HAP-1 (cell line): ENCODE results near the gene CPSF6.
"Not testable (repeated sequence)": the region's sequence is repeated elsewhere in the genome, so short reads cannot be mapped to it uniquely, and the experiment has no call there.

ENCODE experiments used
- DNase-seq, 2 experiments: peaks; one replicate each; pipeline ENCODE4 v3.0.0-alpha.2; 2016 to 2020; ENCODE audit warnings: low spot score in 2 of 2
- H3K27me3 ChIP-seq: fragments of 250-450 bp; sonication (Bioruptor Pico); 2 replicates; pipeline ENCODE4 v1.5.1; 2020; ENCODE audit warnings: low read depth, mild to moderate bottlenecking, moderate library complexity
- H3K36me3 ChIP-seq: fragments of 250-450 bp; sonication (Bioruptor Pico); replicated peaks from 2 replicates; pipeline ENCODE4 v1.5.1; 2020; ENCODE audit warnings: mild to moderate bottlenecking
- H3K4me1 ChIP-seq: fragments of 250-450 bp; sonication (Bioruptor Pico); 2 replicates; pipeline ENCODE4 v1.5.1; 2020; ENCODE audit warnings: mild to moderate bottlenecking
- H3K4me3 ChIP-seq: fragments of 250-450 bp; sonication (Bioruptor Pico); 2 replicates; pipeline ENCODE4 v1.5.1; 2020; ENCODE audit warnings: mild to moderate bottlenecking, moderate library complexity
- H3K9me3 ChIP-seq: fragments of 250-450 bp; sonication (Bioruptor Pico); 2 replicates; pipeline ENCODE4 v1.5.1; 2020; ENCODE audit warnings: mild to moderate bottlenecking, moderate library complexity
- in situ Hi-C: fragments of 300-500 bp; cut with MboI; formaldehyde crosslinking; loops from 3 replicates; pipeline ENCODE4 v1.14.3; 2020; ENCODE audit warnings: low sequenced_read_pairs, inconsistent platforms, mixed read lengths

The CPSF6 gene, protein sequence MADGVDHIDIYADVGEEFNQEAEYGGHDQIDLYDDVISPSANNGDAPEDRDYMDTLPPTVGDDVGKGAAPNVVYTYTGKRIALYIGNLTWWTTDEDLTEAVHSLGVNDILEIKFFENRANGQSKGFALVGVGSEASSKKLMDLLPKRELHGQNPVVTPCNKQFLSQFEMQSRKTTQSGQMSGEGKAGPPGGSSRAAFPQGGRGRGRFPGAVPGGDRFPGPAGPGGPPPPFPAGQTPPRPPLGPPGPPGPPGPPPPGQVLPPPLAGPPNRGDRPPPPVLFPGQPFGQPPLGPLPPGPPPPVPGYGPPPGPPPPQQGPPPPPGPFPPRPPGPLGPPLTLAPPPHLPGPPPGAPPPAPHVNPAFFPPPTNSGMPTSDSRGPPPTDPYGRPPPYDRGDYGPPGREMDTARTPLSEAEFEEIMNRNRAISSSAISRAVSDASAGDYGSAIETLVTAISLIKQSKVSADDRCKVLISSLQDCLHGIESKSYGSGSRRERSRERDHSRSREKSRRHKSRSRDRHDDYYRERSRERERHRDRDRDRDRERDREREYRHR

DNA sequence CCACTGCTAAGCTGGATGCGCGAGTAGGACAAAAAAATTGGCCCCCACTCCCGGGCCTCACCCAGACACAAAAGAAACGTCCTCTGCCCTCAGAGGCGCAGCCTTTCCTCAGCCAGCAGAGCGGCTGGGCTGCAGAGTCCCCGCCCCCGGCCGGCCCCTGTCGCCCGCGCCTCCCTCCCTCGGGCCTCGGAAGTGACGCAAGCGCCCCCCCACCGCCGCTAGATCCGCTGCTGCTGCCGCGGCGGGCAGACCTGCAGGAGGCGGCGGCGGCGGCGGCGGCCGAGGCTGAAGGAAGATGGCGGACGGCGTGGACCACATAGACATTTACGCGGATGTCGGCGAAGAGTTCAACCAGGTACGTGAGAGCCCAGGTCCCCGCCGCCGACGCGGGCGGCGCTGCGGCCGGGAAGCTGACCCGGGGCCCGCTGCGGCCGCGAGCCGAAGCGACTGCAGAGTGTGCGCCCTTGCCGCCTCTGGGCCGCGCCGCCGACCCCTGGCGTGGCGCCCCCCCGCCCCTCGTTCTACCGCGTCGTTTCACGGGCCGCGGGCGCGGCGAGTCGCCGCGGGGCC, at the start of gene CPSF6:
TSS of gene CPSF6 (plus strand) at position 218 of the 570 bp plus-strand sequence. CDS start at position 296, 78 bp downstream.
- Histone ChIP-seq H3K4me3 (peak within 1 kb of the TSS; percentile 78), H3K36me3 (peaks cover 5% of the 10 kb centered on the region; the same call in 1 of the 2 replicates), H3K27me3 (no peaks in the 10 kb centered on the region), H3K4me1 (peaks cover 27% of the 10 kb centered on the region), H3K9me3 (no peaks in the 10 kb centered on the region)
- DNase-seq = peak; percentile 93 to 97
- in situ Hi-C loops = loop anchor here (25.0 kb wide), 1 partner anchor 377 kb away; no protein-coding TSS in a partner anchor

DNA sequence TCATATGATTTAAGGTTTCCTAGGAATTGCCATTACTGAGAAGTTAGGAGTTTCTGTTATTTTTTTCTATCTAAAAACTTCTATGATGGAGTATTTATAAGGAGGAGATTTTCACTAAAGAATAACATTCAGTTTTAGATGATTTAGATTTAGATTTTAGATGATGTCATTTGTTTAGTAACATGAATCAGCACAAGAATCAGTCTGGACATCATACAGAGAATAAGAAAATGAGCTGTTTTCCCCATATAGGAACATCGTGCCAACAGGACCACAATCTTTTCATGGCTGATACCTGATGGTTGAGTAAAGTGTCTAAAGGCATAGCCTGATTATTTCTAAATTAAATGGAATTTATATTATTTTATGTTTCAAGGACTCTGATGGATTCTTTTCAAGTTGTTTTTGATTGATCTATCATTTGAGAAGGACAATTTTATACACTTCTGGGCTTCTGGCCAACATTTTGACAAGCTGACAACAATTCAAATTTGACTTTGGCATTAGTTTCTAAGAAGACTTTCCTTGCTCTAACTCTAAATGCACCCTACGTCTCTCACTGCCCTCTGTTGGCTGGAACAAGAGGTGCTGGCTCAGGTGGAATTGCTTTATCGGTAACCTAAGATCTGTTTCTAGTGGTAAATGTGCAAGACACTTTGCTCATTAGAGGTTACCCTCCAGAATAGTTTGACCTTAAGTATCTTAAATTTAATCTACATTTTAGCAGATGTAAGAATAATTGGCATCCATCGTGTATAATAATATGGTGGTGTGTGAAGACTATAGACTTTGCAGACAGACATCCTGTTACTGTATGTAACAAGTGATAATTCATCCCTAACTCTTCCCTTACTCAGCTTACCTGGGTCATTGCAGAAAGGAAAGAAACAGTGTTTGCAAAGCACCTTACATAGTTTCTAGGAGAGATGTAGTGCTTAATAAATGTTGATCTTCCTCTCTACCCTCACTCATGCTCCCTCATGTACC, 42.8 kb upstream of the CPSF6 start:
- Histone ChIP-seq H3K27me3 (no peaks in the 10 kb centered on the region), H3K4me3 (no peak overlapping the region), H3K4me1 (no peaks in the 10 kb centered on the region), H3K9me3 (peaks cover 3% of the 10 kb centered on the region; the same call in 1 of the 2 replicates), H3K36me3 (no peaks in the 10 kb centered on the region)
- in situ Hi-C loops = no loop called here
- peak in 1 of 2 experiments; percentile 12 for DNase-seq

DNA sequence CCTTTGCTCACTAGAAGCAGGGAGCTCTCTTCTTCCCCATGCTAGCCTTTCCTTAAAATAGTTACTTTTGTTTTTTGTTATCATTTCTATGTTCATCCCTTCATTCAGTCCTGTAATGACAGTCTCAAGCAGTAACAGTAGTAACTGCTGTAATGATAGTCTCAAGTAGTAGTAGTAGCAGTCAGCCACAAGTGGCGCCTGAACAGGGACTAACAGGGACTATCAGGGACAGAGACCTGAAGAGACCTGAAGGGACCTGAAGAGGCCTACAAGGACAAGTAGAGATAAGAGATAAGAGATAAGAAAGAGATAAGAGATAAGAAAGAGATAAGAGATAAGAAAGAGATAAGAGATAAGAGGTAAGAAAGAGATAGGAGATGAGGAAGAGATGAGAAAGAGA, 39.4 kb upstream of the CPSF6 start:
- H3K4me3 ChIP-seq, H3K4me1 ChIP-seq, H3K36me3 ChIP-seq, H3K27me3 ChIP-seq, in situ Hi-C loops, H3K9me3 ChIP-seq, DNase-seq: not testable (repeated sequence)

DNA sequence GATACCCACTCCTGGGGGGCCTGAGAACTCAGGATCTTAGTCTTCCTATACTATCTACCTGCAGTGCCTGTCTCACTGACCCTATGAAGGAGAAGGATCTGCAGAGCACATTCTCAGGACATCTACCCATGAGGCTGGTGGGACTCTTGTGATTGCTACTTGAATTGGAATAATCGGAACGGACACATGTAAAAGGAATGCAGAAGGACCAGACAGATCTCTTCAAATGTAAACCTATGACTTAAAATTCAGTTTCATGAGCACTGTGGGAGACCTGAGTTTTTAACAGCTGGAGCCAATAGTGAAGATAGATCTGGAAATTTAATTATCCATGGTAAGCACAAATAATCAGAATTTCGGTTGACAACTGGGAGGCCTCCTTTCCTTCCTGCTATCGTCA, 35.2 kb upstream of the CPSF6 start:
- H3K36me3 ChIP-seq = no peaks in the 10 kb centered on the region
- no peaks in the 10 kb centered on the region for H3K4me1 ChIP-seq
- in situ Hi-C loops = no loop called here
- peaks cover 3% of the 10 kb centered on the region; the same call in 1 of the 2 replicates for H3K9me3 ChIP-seq
- no peak for DNase-seq
- H3K27me3 ChIP-seq = no peaks in the 10 kb centered on the region
- H3K4me3 ChIP-seq = no peak overlapping the region

DNA sequence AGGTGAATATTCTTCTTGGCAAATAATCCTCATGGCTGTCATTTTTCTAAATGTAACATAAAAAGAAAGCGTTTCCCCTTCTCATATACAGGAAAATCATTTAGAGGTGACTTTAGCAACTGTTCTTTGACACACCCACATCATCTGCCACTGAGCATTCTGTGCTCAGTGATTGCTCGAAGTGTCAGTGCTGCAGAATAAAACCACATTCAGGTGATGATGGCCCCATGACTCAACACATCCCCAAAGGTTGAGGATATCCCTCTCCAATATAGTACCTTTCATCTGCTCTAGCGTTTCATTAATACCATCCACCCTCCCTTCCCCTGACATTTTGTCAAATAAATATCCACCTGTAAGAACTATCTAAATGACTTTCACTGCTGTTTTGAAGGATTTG, 28.7 kb upstream of the CPSF6 start:
- DNase-seq = no peak
- in situ Hi-C loops = no loop called here
- Histone ChIP-seq H3K36me3 (no peaks in the 10 kb centered on the region), H3K4me3 (no peak overlapping the region), H3K4me1 (no peaks in the 10 kb centered on the region), H3K27me3 (no peaks in the 10 kb centered on the region), H3K9me3 (no peaks in the 10 kb centered on the region)

DNA sequence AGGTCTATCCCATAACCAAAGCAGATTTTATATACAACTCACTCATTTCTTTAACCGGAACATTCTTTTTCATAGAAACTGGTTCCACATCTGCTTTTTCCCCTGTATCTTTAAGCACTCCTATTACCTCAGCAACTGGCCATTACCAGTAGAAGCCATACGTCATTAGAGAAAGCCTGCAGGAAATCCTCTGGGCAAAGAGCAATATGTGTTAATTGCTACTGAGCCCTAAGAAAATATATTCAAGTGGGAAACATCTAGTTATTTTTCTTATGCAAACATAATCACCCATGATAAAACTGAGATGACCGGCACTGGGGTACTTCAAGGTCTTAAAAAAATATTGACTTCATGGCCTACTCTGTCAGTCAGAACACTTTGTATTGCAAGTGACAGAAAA, 28.2 kb upstream of the CPSF6 start:
- H3K36me3 ChIP-seq = no peaks in the 10 kb centered on the region
- no peak overlapping the region for H3K4me3 ChIP-seq
- no peaks in the 10 kb centered on the region for H3K9me3 ChIP-seq
- no peak for DNase-seq
- in situ Hi-C loops = no loop called here
- H3K4me1 ChIP-seq = no peaks in the 10 kb centered on the region
- H3K27me3 ChIP-seq = no peaks in the 10 kb centered on the region

DNA sequence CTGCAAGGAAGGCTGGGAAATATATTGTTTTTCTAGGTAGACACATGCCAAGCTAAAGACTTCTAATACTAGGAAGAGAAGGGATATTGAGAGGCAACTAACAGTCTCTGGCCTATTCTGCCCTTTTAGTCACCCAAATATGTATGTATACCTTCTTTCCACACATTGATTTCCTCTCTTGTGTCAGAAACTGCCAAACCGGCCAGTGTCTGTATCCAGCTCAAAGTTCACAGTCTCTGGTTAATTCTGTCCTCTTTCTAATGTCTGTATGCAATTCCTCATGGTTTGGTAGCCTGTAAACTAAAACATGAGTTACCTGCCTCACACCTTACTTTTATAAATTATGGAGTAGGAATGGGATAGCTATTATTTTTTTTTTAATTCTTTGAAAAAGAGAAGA, 25.2 kb upstream of the CPSF6 start:
- no peaks in the 10 kb centered on the region for H3K9me3 ChIP-seq
- in situ Hi-C loops = no loop called here
- no peak for DNase-seq
- no peaks in the 10 kb centered on the region for H3K36me3 ChIP-seq
- no peaks in the 10 kb centered on the region for H3K4me1 ChIP-seq
- no peaks in the 10 kb centered on the region for H3K27me3 ChIP-seq
- H3K4me3 ChIP-seq = no peak overlapping the region

DNA sequence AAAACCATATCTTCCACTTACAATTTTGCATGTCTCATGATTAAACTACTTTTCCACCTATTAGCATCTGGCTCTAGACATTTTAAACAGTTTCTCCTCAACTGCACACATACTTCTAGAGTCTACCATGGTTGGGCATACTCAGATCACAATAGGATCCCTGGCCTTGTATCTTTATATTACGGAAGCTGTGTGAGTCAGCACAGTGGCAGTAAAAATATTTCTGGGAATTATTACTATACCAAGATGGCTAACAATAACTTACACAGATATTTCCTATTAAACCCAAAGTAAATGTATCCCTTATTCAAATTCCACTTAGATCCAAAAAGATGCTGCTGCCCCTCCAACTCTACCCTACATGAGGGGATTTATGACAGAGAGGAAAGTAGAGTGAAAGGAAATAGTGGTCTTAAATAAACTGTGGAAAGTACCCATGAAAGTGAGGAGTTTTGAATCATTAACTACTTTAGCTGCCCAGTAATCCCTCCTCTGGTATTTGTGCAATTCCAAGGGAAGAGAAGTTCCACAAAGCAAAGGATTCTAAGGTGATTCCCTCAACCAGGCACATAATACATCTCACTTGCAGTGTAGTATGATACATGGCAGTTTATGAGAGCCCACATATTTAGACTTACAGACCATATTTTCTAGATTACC, 14.0 kb upstream of the CPSF6 start:
- in situ Hi-C loops = loop anchor here (25.0 kb wide), 1 partner anchor 363 kb away; no protein-coding TSS in a partner anchor
- DNase-seq = no peak
- no peaks in the 10 kb centered on the region for H3K4me1 ChIP-seq
- H3K27me3 ChIP-seq = no peaks in the 10 kb centered on the region
- no peaks in the 10 kb centered on the region for H3K36me3 ChIP-seq
- H3K9me3 ChIP-seq = no peaks in the 10 kb centered on the region
- no peak overlapping the region for H3K4me3 ChIP-seq

DNA sequence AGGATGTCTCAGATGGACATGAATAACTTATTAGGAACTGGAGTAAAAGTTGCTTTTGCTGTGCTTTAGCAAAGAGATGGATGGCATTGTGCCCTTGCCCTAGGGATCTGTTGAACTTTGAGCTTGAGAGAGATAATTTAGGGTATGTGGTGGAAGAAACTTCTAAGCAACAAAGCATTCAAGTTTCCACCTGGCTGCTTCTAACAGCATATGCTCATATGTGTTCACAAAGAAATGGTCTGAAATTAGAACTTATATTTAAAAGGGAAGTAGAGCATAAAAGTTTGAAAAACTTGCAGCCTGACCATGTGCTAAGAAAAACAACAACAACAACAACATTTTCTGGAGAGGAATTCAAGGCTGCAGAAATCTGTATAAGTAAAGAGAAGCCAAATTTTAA, 7.9 kb upstream of the CPSF6 start:
- Histone ChIP-seq H3K4me1 (no peaks in the 10 kb centered on the region), H3K9me3 (no peaks in the 10 kb centered on the region), H3K27me3 (no peaks in the 10 kb centered on the region), H3K4me3 (no peak overlapping the region), H3K36me3 (no peaks in the 10 kb centered on the region)
- no peak for DNase-seq
- in situ Hi-C loops = loop anchor here (25.0 kb wide), 1 partner anchor 369 kb away; no protein-coding TSS in a partner anchor

DNA sequence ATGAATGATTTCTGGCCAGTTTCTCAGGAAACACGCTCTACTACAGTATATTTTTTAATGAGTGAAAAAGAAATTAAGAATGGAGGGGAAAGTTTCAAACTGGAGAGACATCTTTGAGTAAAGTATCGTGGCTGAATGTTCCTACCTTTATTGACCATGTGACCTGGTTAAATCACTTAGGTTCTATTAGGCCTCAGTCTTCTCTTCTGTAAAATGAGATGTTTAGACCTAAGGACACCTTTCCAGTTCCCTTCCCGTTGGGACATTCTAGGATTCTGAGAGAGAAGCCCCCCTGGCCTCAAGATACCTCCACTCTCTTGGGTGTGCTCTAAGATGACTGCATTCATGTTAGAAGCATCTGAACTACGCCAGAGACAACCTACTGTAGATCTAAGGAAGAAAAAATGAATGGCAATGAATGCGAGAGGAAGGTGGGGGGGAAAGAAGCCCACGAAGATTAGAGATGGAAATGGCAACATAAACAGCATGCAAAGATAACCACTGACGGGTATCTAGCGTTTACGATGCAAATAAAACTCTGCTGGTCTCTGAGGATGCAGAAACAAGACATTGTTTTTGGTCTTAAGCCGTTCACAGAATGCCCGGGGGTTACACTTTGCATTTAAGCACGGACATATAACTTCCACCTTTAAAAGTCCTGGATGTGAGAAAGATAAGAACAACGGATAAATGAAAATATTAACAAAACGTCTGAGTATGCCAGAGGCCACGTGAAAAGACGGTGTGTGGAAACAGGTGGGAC, 599 bp upstream of the CPSF6 start:
- in situ Hi-C loops = loop anchor here (25.0 kb wide), 1 partner anchor 376 kb away; no protein-coding TSS in a partner anchor
- H3K4me1 ChIP-seq = peaks cover 27% of the 10 kb centered on the region
- no peaks in the 10 kb centered on the region for H3K9me3 ChIP-seq
- H3K4me3 ChIP-seq = peak overlapping the region; percentile 78
- no peaks in the 10 kb centered on the region for H3K27me3 ChIP-seq
- no peak for DNase-seq
- H3K36me3 ChIP-seq = peaks cover 5% of the 10 kb centered on the region; the same call in 1 of the 2 replicates

DNA sequence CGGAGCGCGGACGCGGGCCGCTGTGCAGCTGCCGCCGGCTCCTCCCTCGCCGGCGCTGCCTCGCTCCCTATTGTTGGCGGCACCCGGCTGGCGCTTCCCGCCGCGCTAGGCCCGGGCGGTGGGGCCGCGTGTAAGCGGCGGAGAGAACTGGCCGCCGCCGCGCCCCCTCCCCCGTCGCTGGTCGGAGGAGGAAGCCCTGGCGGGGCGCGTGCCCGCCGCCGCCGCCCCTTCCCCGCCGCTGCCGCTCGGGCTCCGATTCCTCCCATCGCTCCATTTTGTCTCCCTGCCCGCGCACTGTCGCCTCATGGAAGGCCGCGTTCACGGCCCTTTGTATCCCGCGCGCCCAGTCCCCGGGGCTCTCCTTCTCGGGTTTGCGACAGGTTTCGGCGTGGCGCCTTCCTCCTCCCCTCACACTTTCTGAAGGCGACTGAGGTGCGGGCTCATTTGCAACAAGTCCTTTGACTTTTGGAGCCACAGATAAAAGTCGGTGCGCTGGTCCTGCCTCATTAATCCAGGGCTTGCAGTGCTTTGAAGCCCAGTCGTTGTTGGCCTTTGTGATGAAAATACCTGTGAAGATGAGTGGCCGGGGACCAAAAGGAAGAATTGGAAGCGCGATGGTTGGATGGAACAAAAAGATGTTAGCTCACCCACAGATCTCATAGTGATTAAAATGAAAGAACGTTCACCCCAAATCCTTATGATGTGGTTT, 707 bp downstream of the CPSF6 start:
- DNase-seq = peak in 1 of 2 experiments; percentile 60
- Histone ChIP-seq H3K4me1 (peaks cover 28% of the 10 kb centered on the region), H3K27me3 (no peaks in the 10 kb centered on the region), H3K4me3 (peak overlapping the region; percentile 78), H3K9me3 (no peaks in the 10 kb centered on the region), H3K36me3 (peaks cover 5% of the 10 kb centered on the region; the same call in 1 of the 2 replicates)
- in situ Hi-C loops = loop anchor here (10.0 to 25.0 kb wide), 2 partner anchors 75 to 378 kb away; no protein-coding TSS in a partner anchor

DNA sequence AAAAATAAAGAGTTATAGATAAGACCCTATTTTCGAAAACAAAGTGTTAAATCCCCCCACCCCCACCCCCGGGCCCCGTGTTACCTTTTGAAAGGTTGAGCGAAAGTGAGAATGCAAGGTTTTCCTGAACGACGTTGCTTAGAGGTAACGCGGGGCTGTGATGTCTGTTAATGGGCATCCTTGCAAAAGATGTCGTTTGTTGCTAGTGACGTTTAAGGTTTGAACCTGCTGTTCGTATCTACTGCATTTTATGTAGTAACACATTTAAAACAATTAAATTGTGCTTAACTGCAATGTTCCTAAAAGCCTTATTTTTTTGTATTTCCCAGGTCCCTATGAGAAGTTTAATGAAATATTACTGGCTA, 1.2 kb downstream of the CPSF6 start:
- no peaks in the 10 kb centered on the region for H3K27me3 ChIP-seq
- no peaks in the 10 kb centered on the region for H3K9me3 ChIP-seq
- H3K36me3 ChIP-seq = peaks cover 5% of the 10 kb centered on the region; the same call in 1 of the 2 replicates
- in situ Hi-C loops = loop anchor here (10.0 to 25.0 kb wide), 2 partner anchors 76 to 378 kb away; no protein-coding TSS in a partner anchor
- DNase-seq = no peak
- H3K4me1 ChIP-seq = peaks cover 32% of the 10 kb centered on the region
- peak overlapping the region; percentile 78 for H3K4me3 ChIP-seq
